H1 (cell line): ENCODE data around the gene PNPLA1. TPM values are rescaled to one million over a fixed set of nuclear protein-coding genes. Genes with fewer than 3 reads are reported as not detected.

Source experiments
- CHD7 ChIP-seq: fragments of 300-600 bp; sonication (generic); IDR thresholded peaks from 2 replicates; pipeline ENCODE4 v1.7.1; 2012; ENCODE audit warnings: low read length, moderate library complexity, mild to moderate bottlenecking, inconsistent platforms; ENCODE audit not compliant: insufficient replicate concordance
- GABPA ChIP-seq: IDR thresholded peaks from 2 replicates; pipeline ENCODE4 v1.6.1; 2011; ENCODE audit warnings: mild to moderate bottlenecking, low read length, moderate library complexity, borderline replicate concordance; ENCODE audit not compliant: insufficient read depth
- SIN3A ChIP-seq, 2 experiments: IDR thresholded peaks in 1 of 2; conservative IDR thresholded peaks in 1 of 2; 2 replicates each; pipeline ENCODE4 v1.6.1; 2011 to 2012; ENCODE audit warnings: low read length in 2 of 2, improper control_type of control experiment in 1 of 2, low read depth in 1 of 2, mild to moderate bottlenecking in 1 of 2
- TEAD4 ChIP-seq: IDR thresholded peaks from 2 replicates; pipeline ENCODE4 v1.6.1; 2012; ENCODE audit warnings: low read depth, low read length, inconsistent platforms, mixed read lengths
- polyA plus RNA-seq, 7 experiments: library from polyadenylated mRNA; depleted of rRNA in 3 of 7; stranded (reverse) in 5 of 7; unstranded in 2 of 7; fragments of >200 nt in 5 of 7; fragments of 200-250 nt in 2 of 7; gene quantifications; 1 replicate in 5 of 7; 2 replicates in 1 of 7; 4 replicates in 1 of 7; pipeline versions ENCODE4 v1.2.1 to v1.2.3, GENCODE V29; 2011 to 2013; ENCODE audit warnings: missing spikeins in 2 of 7, mixed read lengths in 2 of 7
- total RNA-seq: library from RNA; stranded (reverse); fragmentation: NEBNext Ultra II Directional; extraction: Animal tissue kit (Norgen Biotek cat#: 25700); gene quantifications from 2 replicates; pipeline ENCODE4 v1.2.1, GENCODE V29; 2021

Gene PNPLA1
- total and polyA plus RNA-seq, 2 of the 8 experiments (the other 6 are each of a cell fraction or from before 2014, with no cell fraction given) = not detected

- no peak for TF ChIP-seq CHD7
- TF ChIP-seq GABPA = no peak
- no peak for TF ChIP-seq TEAD4
- TF ChIP-seq SIN3A (conservative IDR thresholded peaks at IDR 0.05 in 1 of 2, IDR thresholded peaks at IDR 0.05 in 1 of 2; ENCODE audit: low read depth in 1 of 2, low read length in 2 of 2) = no peak
- TF ChIP-seq, all 59 proteins: peak for 0
Observed at GRCh38 chr6:36353411-36353915, 83.6 kb downstream of the PNPLA1 start (continued).
